Activated CD8-positive, alpha-beta memory T cell treated with anti-CD3 and anti-CD28 coated beads, Interleukin-2, amount 50 U/mL, for 4 hours (primary cell): Measurements from ENCODE around the gene PRAME.
A peak's percentile ranks its signal among the peaks of the same experiment; 100 is the strongest.
"Not testable (repeated sequence)": the region's sequence is repeated elsewhere in the genome, so short reads cannot be mapped to it uniquely, and the experiment has no call there.

Source experiments
- DNase-seq: peaks from one replicate; pipeline ENCODE4 v3.0.0-alpha.2; 2020

Gene PRAME

DNA sequence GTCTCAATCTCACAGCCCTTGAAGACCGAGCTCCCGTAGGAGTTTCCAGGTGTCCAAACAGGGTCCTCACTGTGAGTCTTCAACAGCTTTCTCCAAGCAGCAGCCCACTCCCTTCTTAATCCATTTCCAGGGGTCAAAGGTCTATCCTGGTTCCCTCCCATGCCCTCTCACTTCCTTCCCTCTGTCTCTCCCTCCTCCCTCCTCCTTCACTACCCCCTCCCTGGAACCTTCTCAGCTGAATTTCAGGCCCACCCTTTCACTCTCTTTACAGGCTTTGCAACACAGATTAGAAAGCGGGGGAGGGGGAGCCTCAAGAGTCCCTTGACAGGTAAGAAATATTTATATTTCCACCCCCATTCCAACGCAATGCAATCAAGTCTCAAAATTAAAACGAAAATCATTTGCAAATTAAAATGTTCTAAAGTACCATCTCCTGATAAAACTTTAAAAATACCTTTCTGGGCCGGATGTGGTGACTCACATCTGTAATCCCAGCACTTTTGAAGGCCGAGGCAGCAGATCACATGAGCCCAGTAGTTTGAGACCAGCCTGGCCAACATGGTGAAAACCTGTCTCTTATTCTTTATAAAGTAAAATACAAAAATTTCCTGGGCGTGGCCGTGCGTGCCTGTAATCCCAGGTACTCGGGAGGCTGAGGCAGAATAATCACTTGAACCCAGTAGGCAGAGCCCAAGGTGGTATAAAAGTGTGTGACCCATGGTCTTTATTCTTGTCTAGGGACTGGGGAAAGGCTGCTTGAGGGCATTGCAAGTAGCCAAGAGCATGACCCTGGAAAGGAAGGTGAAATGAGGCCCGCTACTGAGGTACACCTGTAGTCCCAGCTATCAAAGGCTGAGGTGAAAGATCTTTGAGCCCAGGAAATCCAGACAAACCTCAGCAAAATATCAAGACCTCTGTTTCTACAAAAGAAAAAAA is 38.1 kb downstream of the PRAME start:
- no peak for DNase-seq

DNA sequence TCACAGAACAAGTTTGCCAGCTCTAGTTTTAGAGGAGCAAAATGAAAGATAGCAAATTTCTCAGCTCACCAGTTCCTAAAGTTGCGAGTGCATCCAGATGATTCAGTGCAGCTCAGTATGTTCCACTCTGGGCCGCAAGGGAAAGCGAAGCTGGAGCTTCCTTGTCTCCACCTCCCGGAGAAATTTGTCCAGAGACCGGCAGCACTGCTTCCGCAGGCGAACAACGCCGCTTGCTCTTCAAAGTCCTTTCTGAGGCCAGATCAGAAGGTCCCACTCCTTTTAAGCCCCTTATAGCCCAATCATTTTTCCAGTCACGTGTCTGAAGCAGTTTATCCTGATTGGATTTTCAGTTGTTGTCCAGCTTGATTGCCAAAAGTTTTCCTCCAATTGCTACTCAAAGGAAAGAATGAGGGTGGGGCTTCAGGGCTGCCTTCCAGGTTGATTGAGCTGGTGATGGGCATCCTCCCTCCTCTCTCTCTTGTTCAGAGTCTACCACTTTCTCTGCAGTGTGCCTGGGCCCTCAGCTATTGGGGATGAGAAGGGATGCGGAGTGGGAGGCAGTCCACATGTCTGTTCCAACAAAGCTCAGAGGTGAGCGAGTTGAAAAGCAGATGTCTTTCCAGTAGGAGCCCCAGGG is 38.9 kb downstream of the PRAME start, which contains the start of gene ZNF280A:
Gene ZNF280A (minus strand): TSS at position 251 of the 637 bp plus-strand sequence. CDS start 4,640 bp downstream, outside the sequence.
- no peak for DNase-seq

DNA sequence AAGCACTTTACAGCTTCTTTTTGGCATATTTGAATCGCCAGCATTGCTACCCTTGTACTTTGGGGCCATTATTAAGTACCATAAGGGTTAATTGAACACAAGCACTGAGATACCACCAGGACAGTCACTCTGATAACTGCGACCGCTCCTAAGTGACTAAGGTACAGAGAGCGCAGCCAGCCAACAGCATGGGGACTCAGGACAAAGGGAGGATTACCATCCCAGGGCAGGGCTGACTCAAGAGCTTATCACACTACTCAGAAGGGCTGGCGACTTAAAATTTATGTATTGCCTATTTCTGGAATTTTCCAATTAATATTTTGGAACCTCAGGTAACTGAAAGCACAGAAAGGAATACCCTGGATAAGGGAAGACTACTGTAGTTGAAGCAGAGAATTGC is 39.5 kb downstream of the PRAME start:
- DNase-seq: no peak

DNA sequence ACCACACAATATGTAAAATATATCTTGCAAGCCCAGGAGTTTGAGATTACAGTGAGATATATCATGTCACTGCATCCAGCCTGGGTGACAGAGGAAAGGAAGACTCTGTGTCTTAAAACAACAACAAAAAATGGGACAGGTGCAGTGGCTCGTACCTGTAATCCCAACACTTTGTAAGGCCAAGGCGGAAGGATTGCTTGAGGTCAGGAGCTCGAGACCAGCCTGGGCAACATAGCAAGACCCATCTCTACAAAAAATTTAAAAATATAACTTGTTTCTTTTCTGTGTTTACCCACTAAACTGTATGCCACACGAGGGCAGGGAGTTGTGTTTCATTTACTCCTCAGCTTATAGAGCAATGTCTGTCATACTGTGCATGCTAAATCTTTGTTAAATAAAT is 42.1 kb downstream of the PRAME start:
- DNase-seq: no peak

- DNase-seq: no peak
These were observed 43.2 kb downstream of the PRAME start for GRCh38 chr22:22515890-22516289.

DNA sequence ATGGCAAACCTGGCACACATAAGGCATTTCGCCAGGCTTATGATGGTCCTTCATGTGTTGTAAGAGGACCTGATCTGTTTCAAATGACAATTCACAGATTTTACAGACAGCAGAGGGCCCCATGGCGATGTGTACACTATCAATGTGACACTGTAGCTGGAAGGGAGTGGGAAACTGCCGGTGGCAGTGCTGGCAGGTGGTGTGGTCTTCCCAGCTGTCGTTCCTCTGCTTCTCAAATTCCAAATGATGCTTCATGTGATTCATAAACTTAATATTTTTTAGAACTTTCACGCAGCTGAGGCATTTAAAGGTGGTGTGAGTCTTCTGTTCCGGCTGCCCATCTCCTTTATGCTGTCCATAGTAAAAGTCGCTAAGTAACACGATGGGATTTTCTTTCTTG is 44.6 kb downstream of the PRAME start:
- not testable (repeated sequence) for DNase-seq

DNA sequence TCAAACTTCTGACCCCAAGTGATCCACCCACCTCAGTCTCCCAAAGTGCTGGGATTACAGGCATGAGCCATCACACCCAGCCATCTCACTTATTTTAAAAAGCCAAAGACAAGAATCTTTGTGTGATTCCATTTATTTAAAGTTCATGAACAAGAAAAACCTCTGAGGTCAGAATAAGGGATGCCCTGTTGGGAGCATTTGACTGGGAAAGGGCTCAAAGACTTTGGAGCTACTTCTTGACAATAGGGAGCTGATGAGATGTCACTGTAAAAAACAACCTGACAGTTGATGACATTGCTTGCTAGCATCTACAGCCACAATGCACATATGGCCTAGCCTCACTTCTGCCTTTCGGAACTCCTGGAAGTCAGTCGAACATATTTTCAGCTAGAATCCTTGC is 45.4 kb downstream of the PRAME start:
- no peak for DNase-seq

DNA sequence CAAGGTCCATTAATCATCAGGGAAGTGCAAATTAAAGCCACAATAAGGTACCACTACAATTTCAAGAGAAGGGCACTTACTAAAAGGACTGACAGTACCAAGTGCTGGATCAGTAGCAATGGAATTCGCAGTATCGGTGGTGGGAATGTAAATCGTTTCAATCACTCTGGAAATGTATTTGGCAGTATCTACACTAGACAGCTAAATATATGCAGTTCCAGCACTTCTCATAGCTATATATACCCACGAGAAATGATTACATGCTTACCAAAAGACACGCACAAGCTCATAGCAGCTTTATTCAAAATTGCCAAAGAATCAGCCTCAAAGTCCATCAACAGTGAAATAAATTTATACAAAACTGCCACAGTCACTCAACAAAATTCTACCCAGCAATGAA is 46.1 kb downstream of the PRAME start:
- no peak for DNase-seq

GRCh38 chr22:22510833-22511232 is 48.2 kb downstream of the PRAME start:
- DNase-seq: not testable (repeated sequence)

- DNase-seq: not testable (repeated sequence)
These were observed 49.2 kb downstream of the PRAME start for GRCh38 chr22:22509912-22510311.

GRCh38 chr22:22508274-22509176 is 50.5 kb downstream of the PRAME start, which contains the start of gene ZNF280B:
Gene ZNF280B, minus strand, starts transcription at chr22:22508742. Its CDS starts 19,344 bp downstream, at chr22:22489398.
- peak; percentile 82 for DNase-seq

- no peak for DNase-seq
These were observed 51.3 kb downstream of the PRAME start for GRCh38 chr22:22507743-22508273.

GRCh38 chr22:22506736-22507135 is 52.3 kb downstream of the PRAME start:
- no peak for DNase-seq

DNA sequence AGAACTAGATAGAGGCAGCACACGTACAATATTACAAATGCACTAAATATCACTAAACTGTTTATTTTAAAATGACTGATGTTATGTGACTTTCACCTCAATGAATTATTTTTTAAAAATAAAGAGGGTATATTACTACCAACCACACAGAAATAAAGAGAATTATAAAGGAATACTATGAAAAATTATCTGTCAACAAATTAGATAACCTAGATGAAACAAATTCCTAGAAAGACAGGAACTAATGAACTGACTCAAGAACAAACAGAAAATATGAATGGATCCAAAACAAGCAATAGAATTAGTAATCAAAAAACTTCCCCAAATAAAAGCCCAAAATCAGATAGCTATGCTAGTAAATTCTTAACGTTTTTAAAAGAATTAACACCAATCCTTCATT is 60.8 kb downstream of the PRAME start:
- no peak for DNase-seq
